GM19438 (cell line): Measurements from ENCODE around the gene LRRC8D.

ENCODE experiments used
- ATAC-seq: cut with Tn5 transposase; IDR thresholded peaks from one replicate; pipeline ENCODE4 v1.9.1; 2021; ENCODE audit warnings: low read depth; ENCODE audit not compliant: unreplicated experiment

The LRRC8D gene

DNA sequence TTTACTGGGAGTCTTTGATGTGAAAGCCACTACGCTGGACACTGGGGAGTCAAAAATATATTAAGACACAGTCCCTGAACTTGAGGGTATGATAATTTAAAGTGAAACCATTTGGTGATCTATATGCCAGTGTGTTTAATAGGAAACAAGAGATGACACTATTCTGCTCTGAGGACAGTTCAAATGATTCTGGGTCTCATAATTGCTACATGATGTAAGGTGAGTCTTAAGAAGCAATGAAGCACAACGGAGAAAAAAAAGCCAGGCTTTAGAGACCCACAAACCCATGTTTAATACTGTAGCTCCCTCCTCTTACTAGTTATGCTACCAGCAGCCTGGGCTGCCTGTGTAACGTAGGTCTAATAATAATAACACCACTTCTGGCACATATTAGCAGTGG lies 14.2 kb upstream of the LRRC8D start:
- no peak for ATAC-seq

- ATAC-seq = no peak
Observed at GRCh38 chr1:89807503-89807902, 13.3 kb upstream of the LRRC8D start.

- no peak for ATAC-seq
Observed at GRCh38 chr1:89807983-89808382, 12.8 kb upstream of the LRRC8D start.

- no peak for ATAC-seq
Observed at GRCh38 chr1:89808441-89809117, 12.3 kb upstream of the LRRC8D start.

GRCh38 chr1:89809556-89809955 lies 11.3 kb upstream of the LRRC8D start:
- ATAC-seq = no peak

- no peak for ATAC-seq
Observed at GRCh38 chr1:89810302-89810701, 10.5 kb upstream of the LRRC8D start.

GRCh38 chr1:89810880-89811279 lies 10.0 kb upstream of the LRRC8D start:
- no peak for ATAC-seq

DNA sequence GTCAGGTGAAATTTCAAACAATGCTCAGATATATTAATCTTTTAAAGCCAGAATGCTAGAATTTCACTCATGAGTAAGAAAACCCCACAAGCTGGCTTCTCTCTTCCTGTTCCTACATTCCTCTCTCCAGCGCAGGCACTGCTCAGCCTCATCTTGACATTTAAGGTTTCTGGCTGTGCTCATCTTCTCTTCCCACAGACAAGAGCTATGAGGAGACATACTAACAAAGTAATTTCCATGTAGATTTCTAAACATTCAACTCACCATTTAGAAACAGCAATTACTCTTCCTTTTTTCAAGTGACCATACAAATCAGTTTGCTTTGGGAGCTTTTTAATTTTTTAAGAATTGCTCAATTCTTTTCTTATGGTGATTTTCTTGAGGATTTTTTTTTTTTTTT lies 7.8 kb upstream of the LRRC8D start:
- no peak for ATAC-seq

GRCh38 chr1:89815040-89815439 lies 5.8 kb upstream of the LRRC8D start:
- ATAC-seq = no peak

DNA sequence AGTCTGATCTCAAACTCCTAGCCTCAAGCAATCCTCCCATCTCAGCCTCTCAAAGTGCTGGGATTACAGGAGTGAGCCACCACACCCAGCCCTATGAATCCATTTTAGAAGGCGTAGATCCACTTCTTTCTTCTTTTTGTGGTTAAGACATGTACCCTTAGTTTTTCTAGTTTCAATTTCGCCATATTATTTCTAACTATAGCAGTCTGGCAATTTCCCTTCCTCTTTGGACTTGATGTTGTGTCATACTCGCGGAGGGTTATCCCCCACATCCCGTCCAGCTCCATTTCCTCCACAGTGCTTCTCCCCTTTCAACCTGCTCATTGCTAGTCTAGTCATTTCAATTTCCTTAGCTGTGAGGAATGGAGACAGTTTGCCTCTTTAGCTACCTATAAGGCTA lies 5.2 kb upstream of the LRRC8D start:
- peak; percentile 62 for ATAC-seq

- ATAC-seq = no peak
Observed at GRCh38 chr1:89816366-89816765, 4.5 kb upstream of the LRRC8D start.

DNA sequence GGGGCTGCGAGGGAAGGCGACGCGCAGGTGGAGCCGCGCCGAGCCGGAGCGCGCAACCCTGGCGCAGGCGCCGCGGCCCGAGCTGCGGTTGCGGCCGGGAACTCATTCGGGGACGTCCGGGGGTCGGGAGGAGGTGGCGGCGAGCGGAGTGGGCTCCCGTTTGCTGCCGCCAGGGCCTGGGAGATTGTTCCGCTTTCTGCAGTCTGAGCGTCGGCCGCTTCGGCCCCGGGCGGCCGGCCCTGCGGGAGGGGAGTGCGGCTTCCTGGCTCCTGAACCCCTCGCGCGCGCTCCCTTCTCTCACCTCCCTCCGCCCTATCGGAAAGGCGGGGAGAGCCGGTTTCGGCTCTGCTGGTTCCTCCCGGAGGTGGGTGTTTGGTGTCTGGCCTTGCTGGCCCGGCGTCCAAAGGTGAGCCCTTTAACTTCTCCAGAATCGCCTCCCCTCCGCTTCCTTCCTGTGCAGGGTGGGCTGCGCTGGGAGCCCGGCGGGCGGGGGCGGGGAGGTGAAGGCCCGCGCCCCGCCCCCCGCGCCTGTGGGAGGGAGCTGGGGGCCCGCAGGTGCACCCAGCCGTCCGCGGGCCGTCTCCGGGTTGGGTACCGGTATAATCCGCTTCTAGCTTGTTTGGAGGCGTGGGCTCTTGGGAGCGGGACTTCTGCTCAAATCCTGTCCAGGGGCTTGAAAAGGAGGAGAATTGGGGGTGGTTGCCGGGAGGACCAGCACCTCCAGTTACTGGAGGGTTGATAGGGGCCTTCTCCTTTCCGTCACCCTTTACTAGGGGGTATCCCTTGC lies 683 bp downstream of the LRRC8D start:
- ATAC-seq = peak; percentile 55

GRCh38 chr1:89822109-89822962 lies 1.5 kb downstream of the LRRC8D start:
- ATAC-seq = peak; percentile 1

DNA sequence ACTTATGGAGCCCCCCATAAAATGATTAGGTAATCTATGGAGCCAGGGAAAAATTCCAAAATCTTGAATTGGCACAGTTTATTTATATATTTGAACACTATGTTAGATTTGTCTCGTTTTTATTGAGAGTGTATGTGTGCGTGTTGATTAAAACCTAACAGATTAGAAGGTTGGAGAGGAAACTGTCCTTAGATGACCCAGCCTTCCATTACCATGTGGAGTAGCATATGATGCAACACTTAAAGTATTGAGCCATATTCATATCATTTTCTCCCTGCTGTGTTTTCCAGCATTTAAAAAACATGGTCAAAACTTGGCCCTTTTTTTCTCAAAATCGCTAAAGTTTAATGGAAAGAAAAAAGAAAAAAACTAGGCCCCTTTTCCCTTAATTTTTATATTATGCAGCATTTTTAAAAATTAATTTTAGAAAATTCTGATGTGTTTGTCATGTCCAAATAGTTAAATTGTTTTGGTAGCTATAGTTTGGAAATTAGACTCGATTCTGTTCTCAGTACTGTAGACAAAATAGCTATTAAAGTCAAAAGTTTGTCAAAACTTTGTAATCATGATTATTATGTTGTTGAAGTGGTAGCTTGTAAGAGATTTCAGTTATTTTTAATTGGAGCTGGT lies 2.3 kb downstream of the LRRC8D start:
- no peak for ATAC-seq

DNA sequence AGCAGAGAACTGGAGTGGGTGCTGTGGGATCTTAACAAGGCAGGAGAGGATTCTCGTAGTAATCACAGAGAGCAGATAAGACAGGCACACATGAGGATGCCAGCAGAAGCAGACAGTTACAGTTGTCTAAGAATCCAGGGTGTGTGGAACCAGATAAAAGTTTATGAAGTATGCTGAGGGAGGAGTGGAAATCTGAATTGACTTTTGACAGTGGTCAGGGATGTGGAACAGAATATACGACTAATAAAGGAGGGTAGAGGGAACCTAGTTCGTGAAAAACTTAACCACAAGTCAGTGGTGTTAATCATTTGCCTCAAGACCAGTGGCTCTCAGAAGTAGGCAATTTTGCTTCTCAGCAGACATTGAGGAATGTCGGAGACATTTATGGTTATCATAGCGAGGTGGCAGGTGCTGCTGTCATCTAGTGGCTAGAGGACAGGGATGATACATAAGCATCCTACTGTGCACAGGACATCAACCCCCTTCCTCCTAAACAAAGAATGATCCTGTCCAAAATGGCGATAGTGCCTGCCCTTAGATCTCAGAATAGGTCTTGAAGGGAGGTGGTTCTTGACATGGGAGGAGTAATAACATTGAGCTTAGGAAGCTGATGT lies 3.0 kb downstream of the LRRC8D start:
- ATAC-seq = peak; percentile 14

GRCh38 chr1:89826594-89826993 lies 5.8 kb downstream of the LRRC8D start:
- no peak for ATAC-seq

DNA sequence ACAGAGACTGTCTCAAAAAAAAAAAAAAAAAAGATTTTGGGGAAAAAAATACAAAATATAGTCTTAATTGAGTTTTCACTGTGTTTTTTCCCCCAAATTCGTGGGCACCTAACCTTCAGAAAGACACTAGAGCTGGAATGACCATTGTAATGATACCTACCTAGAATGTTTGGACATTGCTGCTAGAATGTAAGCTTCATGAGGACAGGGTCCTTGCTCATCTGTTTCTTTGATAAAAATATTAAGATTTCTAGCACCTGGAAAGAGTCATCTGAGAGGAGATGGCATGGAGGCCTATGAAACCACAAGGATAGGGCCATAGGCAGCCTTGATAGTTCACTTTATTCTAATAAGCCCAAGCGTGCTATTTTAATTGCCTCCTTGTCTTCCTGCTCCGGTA lies 6.5 kb downstream of the LRRC8D start:
- ATAC-seq = no peak

DNA sequence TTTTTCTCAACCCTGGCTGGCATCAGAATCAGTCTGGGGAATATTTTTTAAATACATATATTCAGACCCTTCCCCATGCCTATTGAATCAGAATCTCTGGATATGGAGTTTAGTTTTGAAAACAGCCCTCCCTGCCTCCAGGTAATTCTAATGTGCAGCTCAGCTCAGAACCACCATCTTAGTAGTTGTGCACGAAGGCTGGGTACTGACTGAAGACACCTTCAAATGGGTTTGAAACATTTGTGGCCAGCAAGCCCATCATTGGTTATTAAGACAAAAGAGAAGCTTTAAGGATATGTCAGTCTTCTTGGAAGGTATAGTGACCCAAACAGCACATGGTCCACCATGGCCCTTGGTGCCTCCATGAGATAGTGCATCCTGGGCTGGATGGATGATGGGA lies 7.1 kb downstream of the LRRC8D start:
- ATAC-seq = no peak

DNA sequence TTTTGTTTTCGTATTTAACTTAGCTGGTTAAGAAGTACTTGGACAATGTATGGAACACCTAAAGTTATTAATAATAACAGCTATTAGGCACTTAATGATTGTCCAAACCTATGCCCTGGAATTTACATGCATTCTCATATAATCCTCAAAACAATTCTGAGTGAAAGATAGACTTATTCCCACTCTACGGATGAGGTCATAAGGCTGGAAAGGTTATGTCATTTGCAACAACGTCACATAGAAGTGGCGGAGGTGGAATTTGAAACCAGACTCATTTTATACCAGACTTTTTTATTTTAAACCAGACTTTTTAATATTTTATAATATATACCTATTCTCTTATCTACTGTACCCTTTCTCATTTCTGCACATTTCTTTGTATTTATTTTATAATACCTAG lies 8.4 kb downstream of the LRRC8D start:
- ATAC-seq = no peak

DNA sequence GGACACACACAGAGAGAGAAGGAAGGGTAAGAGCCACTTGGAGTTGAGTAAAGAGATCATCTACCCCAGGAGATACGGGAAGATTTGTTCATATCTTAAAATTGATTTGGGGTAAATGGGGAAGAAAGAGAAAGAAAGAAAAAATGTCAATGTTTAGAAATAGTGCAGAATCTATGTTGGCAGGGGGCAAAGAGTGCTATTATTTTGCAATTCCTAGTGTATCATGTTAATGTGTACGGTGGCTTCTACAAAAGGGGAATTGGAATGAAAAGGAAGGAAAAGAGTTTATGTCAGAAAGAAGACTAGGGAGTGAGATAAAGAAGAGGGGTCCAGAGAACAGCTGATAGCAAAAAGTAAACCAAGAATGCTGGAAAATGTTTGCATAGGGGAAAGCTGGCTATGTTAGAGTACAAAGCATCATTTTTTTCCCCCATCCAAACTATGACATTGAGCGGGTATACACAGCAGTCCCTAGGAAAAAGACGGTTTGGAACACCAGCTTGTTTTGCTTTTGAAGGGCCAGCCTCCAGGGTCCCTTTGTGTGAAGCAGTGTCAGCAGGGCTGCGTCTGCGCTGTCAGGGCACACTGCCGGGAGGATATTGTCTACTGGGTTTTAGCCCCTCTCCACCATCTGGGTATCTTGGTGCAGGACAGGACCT lies 10.8 kb downstream of the LRRC8D start:
- ATAC-seq = no peak
